Measurements from ENCODE around the gene CCDC85A. TPM values are rescaled to one million over a fixed set of nuclear protein-coding genes. Genes with fewer than 3 reads are reported as not detected.

CCDC85A gene
- total and polyA plus RNA-seq, 9 donors = 0.17 to 6.8 (median 0.65) TPM

GRCh38 chr2:56334622-56335021 is 150.8 kb downstream of the CCDC85A start:
- H3K27ac ChIP-seq = no peak overlapping the region
- no peaks in the 10 kb centered on the region for H3K4me1 ChIP-seq (ENCODE audit: insufficient read depth)
- H3K36me3 ChIP-seq = no peaks in the 10 kb centered on the region
- no peak for TF ChIP-seq POLR2A (IDR thresholded peaks at IDR 0.05)
- no peak for TF ChIP-seq CTCF (IDR thresholded peaks at IDR 0.05)
- no peak for TF ChIP-seq EP300 (IDR thresholded peaks at IDR 0.05)
- H3K9me3 ChIP-seq = no peaks in the 10 kb centered on the region
- no peaks in the 10 kb centered on the region for H3K27me3 ChIP-seq
- H3K4me3 ChIP-seq = no peak overlapping the region
- DNase-seq = no peak
- intact Hi-C loops (cut with DNase I) = no loop called here

GRCh38 chr2:56335101-56335500 is 151.3 kb downstream of the CCDC85A start:
- H3K4me3 ChIP-seq = no peak overlapping the region
- no peak overlapping the region for H3K27ac ChIP-seq
- H3K27me3 ChIP-seq = no peaks in the 10 kb centered on the region
- no peak for TF ChIP-seq EP300 (IDR thresholded peaks at IDR 0.05)
- TF ChIP-seq POLR2A (IDR thresholded peaks at IDR 0.05) = no peak
- no peak for TF ChIP-seq CTCF (IDR thresholded peaks at IDR 0.05)
- no peak for DNase-seq
- H3K36me3 ChIP-seq = no peaks in the 10 kb centered on the region
- no peaks in the 10 kb centered on the region for H3K4me1 ChIP-seq (ENCODE audit: insufficient read depth)
- intact Hi-C loops (cut with DNase I) = no loop called here
- H3K9me3 ChIP-seq = no peaks in the 10 kb centered on the region
- WGBS, 3 donors = 68 to 80% (median 79%) methylated on average over 3 of the region's 3 CpGs

DNA sequence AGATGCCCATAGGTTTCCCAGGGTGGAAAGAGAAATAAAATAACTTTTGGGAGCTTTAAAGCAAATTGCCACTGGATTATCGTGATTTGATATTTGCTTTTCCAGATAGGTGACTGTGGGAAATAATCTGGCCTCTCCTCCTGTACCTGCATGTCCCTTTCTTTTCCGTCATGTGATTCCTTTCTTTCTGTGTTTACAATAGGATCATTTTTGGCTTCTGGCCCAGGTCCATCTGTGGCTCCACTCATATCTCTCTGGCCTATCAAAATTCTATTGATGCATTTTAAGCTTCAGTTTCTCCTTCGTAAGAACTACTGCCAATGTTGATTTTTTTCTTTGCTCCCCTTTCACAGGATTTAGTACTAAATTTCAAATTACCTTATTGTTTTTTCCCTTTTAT is 153.6 kb downstream of the CCDC85A start:
- Histone ChIP-seq H3K27me3 (no peaks in the 10 kb centered on the region), H3K27ac (no peak overlapping the region), H3K4me1 (ENCODE audit: insufficient read depth) (no peaks in the 10 kb centered on the region), H3K36me3 (no peaks in the 10 kb centered on the region), H3K9me3 (no peaks in the 10 kb centered on the region), H3K4me3 (no peak overlapping the region)
- DNase-seq = no peak
- TF ChIP-seq CTCF (IDR thresholded peaks at IDR 0.05) = no peak
- TF ChIP-seq POLR2A (IDR thresholded peaks at IDR 0.05) = no peak
- no peak for TF ChIP-seq EP300 (IDR thresholded peaks at IDR 0.05)
- WGBS, 3 donors = 62 to 82% (median 75%) methylated on average over 3 of the region's 3 CpGs
- intact Hi-C loops (cut with DNase I) = no loop called here

GRCh38 chr2:56338232-56338631 is 154.4 kb downstream of the CCDC85A start:
- H3K4me3 ChIP-seq = no peak overlapping the region
- H3K27me3 ChIP-seq = no peaks in the 10 kb centered on the region
- no peaks in the 10 kb centered on the region for H3K36me3 ChIP-seq
- no peak for DNase-seq
- intact Hi-C loops (cut with DNase I) = no loop called here
- TF ChIP-seq CTCF (IDR thresholded peaks at IDR 0.05) (no peak), EP300 (IDR thresholded peaks at IDR 0.05) (no peak), POLR2A (IDR thresholded peaks at IDR 0.05) (no peak)
- H3K27ac ChIP-seq = no peak overlapping the region
- 80 to 90% (median 85%) methylated on average over 2 of the region's 2 CpGs for WGBS, 3 donors
- H3K4me1 ChIP-seq (ENCODE audit: insufficient read depth) = no peaks in the 10 kb centered on the region
- H3K9me3 ChIP-seq = no peaks in the 10 kb centered on the region

- H3K4me3 ChIP-seq = no peak overlapping the region
- no peaks in the 10 kb centered on the region for H3K9me3 ChIP-seq
- TF ChIP-seq CTCF (IDR thresholded peaks at IDR 0.05) (no peak), POLR2A (IDR thresholded peaks at IDR 0.05) (no peak), EP300 (IDR thresholded peaks at IDR 0.05) (no peak)
- H3K4me1 ChIP-seq (ENCODE audit: insufficient read depth) = no peaks in the 10 kb centered on the region
- no peaks in the 10 kb centered on the region for H3K36me3 ChIP-seq
- intact Hi-C loops (cut with DNase I) = no loop called here
- H3K27ac ChIP-seq = no peak overlapping the region
- H3K27me3 ChIP-seq = no peaks in the 10 kb centered on the region
- no peak for DNase-seq
- WGBS, 3 donors = 77 to 87% (median 85%) methylated on average over 1 of the region's 1 CpG
Observed at GRCh38 chr2:56344771-56345170, 161.0 kb downstream of the CCDC85A start.

All from ovary (tissue), 9 donors.